Effector memory CD8-positive, alpha-beta T cell (primary cell): Measurements from ENCODE around the gene KIAA0319L.

Experiments
- ATAC-seq: fragments of 150-1000 bp; cut with Tn5 transposase; replicated peaks from 2 replicates; pipeline ENCODE4 v1.10.0; 2021; ENCODE audit warnings: mild to moderate bottlenecking, moderate library complexity
- DNase-seq, 3 experiments: peaks; one replicate each; pipeline ENCODE4 v3.0.0; 2021
- H3K27ac Mint-ChIP-seq, 2 donors: one replicate each; pipeline ENCODE4 v1.8.0; 2022; ENCODE audit warnings: mild to moderate bottlenecking in 2 of 2, mixed read lengths in 2 of 2, moderate library complexity in 2 of 2
- H3K27me3 Mint-ChIP-seq, 2 donors: one replicate each; pipeline ENCODE4 v1.8.0; 2022; ENCODE audit warnings: mixed read lengths in 2 of 2
- H3K36me3 Mint-ChIP-seq: one replicate; pipeline ENCODE4 v1.8.0; 2022; ENCODE audit warnings: mild to moderate bottlenecking, moderate library complexity, mixed read lengths; ENCODE audit not compliant: insufficient read depth
- H3K4me1 Mint-ChIP-seq, 2 donors: one replicate each; pipeline ENCODE4 v1.8.0; 2022; ENCODE audit warnings: low read depth in 2 of 2, mixed read lengths in 2 of 2
- H3K4me3 Mint-ChIP-seq, 2 donors: one replicate each; pipeline ENCODE4 v1.8.0; 2022; ENCODE audit warnings: mild to moderate bottlenecking in 2 of 2, mixed read lengths in 2 of 2, moderate library complexity in 2 of 2
- H3K9me3 Mint-ChIP-seq, 2 donors: one replicate each; pipeline ENCODE4 v1.8.0; 2022; ENCODE audit warnings: mixed read lengths in 2 of 2
- total RNA-seq, 9 experiments: gene quantifications; one replicate each; lab custom pipeline; 2026; lab: John Stamatoyannopoulos, UW

KIAA0319L gene
- total RNA-seq = 44.4 to 161 (median 115) reads per million in 9 experiments

DNA sequence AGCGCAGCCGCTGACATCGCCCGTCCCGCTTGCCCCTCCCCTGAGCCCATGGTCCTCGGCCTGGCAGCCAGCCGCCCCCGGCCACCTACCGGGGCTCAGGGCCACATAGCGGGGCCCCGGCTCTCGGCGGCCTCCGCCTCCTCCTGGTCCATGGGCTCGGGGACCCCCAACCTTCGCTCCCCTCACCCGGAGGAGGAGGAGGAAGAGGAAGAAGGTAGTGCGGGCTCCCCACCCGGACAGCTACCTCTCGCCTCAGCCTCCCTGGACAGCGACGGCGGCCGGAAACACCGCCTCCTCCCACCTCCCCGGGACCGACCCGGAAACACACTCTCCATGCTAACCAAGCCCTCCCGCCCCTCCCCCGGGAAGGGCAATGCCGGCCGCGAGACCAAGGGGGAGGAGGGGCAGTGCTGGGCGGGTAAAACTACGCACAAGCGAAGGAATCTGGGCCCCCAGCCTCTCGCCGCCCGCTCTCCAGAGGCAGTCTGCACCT, at the start of gene KIAA0319L:
KIAA0319L (minus strand) TSS at position 286 of the 493 bp plus-strand sequence. CDS start 2,912 bp downstream, outside the sequence.
- Mint-ChIP-seq H3K27ac (peak within 1 kb of the TSS; percentile 97 to 99), H3K9me3 (no peaks in the 10 kb centered on the region), H3K27me3 (no peaks in the 10 kb centered on the region), H3K4me3 (peak within 1 kb of the TSS; percentile 99), H3K36me3 (peaks cover 35% of the 10 kb centered on the region), H3K4me1 (peaks cover 46 to 52% of the 10 kb centered on the region in 2 donors)
- no peak for DNase-seq
- ATAC-seq = peak; percentile 65

DNA sequence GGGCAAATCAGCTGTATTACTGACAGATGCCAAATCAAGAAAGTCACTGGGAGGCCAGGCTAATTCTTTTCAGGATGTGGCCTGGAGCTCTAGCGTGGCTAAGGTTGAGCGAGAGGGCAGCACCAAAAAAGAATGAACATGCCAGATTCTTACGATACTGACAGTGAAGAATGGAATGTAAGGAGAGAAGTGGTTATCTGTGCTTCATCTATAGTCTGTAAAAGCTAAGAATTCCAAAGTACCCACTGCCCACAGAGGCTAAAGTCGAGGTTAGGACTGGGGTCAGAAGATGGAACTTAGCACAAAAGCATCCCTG, 48.6 kb upstream of the KIAA0319L start:
- Mint-ChIP-seq H3K27me3 (no peaks in the 10 kb centered on the region), H3K27ac (peak overlapping the region in 1 of 2 donors; percentile 82), H3K4me3 (no peak overlapping the region), H3K36me3 (peaks cover 53% of the 10 kb centered on the region), H3K9me3 (no peaks in the 10 kb centered on the region), H3K4me1 (peaks cover 15 to 20% of the 10 kb centered on the region in 2 donors)
- ATAC-seq (no peak), DNase-seq (no peak)

DNA sequence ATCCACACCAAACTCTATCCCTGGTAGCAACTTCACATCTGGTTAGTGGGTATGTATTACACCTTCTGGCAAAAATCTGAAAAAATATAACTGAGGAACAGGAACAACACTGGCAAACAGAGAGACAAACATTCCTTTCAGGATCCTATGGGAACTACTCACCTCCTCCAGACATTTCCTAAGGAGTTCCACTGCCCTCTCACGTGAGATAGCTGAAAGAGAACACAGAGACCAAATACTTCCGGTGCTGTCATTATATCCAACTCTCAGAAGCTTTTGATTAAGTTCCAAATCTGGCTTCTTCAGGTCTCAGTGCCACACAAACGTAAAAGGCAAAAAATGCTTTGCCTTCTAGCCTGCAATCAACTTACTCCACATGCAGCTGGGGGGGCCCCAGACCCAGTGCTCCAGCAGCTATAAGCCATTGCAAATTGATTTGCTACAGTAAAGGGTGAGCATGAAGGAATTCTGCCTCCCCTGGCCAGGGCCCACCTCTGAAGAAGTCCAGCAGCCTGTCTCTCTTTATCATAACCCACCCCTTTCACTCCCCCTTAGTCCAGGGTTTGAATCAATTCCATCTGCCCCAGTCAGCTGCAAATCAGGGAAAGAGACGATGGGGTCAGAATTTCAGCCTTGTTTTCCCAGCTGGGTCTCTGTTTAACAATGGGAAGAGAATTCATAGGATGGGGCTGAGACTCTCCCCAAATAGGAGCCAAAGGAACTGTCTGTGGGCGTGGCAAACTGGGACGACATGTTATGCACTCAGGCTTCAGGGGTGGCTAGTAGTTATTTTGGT, 48.1 kb upstream of the KIAA0319L start:
- no peaks in the 10 kb centered on the region for H3K27me3 Mint-ChIP-seq
- H3K36me3 Mint-ChIP-seq = peaks cover 53% of the 10 kb centered on the region
- H3K4me1 Mint-ChIP-seq = peaks cover 14 to 20% of the 10 kb centered on the region in 2 donors
- peak overlapping the region in 1 of 2 donors; percentile 82 for H3K27ac Mint-ChIP-seq
- no peak overlapping the region for H3K4me3 Mint-ChIP-seq
- no peak for ATAC-seq
- no peaks in the 10 kb centered on the region for H3K9me3 Mint-ChIP-seq
- no peak for DNase-seq

DNA sequence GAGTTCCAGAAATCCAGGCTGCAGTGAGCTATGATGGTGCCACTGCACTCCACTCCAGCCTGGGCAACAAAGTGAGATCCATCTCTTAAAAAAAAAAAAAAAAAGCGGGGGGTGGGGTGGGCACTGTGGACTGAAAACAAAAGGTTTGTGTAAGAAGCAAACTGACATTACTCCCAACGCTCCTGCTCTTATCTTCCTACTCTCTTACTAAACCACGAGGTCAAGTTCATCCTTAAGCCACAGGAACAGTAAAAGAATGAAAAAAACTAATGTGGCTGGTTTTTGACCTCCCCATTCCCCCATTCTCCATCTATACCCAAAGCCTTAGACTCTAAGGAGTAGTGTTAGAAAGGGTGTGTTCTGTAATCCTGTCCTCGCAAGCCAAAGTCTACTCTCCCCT, 46.7 kb upstream of the KIAA0319L start:
- Mint-ChIP-seq H3K4me1 (peaks cover 14 to 17% of the 10 kb centered on the region in 2 donors), H3K36me3 (peaks cover 53% of the 10 kb centered on the region), H3K4me3 (no peak overlapping the region), H3K9me3 (no peaks in the 10 kb centered on the region), H3K27ac (no peak overlapping the region), H3K27me3 (no peaks in the 10 kb centered on the region)
- DNase-seq = no peak
- ATAC-seq = no peak

DNA sequence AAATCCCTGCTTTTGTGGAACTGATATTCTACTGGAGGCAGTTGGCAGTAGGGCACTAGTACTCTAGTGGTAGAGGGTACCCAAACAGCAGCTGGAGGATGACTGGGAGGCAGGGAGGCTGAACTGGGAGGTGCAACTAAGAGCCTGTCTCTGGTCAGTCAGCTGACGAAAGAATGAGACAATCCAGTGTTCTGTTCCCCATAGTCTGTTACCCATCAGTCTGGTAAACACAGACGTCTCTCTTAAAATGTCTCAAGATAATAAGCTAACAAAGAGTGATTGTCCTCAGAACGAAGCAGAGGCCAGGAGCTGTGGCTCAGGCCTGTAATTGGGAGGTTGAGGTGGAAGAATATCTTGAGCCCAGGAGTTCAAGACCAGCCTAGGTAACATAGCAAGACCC, 46.3 kb upstream of the KIAA0319L start:
- DNase-seq = no peak
- H3K4me1 Mint-ChIP-seq = peaks cover 14 to 16% of the 10 kb centered on the region in 2 donors
- ATAC-seq = no peak
- H3K36me3 Mint-ChIP-seq = peaks cover 53% of the 10 kb centered on the region
- peak overlapping the region; percentile 23 to 74 for H3K27ac Mint-ChIP-seq
- H3K9me3 Mint-ChIP-seq = no peaks in the 10 kb centered on the region
- H3K27me3 Mint-ChIP-seq = no peaks in the 10 kb centered on the region
- no peak overlapping the region for H3K4me3 Mint-ChIP-seq

DNA sequence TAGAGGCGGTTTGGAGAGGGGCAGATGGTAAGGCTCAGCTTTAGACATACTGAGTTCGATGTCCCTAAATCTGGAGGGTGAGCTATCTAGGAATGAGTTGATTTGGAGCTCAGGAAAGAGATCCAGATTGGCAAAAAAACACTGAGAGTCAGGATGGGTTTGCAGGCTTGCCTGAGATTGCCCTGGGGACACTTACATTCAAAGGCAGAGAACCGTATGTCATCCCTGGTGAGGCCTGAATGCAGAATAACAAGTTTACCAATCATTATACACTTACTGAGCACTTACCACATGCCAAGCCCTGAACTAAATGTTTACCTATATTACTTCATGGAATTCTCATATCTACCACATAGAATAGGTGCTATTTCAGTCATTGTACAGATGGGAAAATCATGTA, 43.4 kb upstream of the KIAA0319L start:
- Mint-ChIP-seq H3K36me3 (peaks cover 31% of the 10 kb centered on the region), H3K4me3 (no peak overlapping the region), H3K4me1 (peaks cover 1 to 2% of the 10 kb centered on the region in 2 donors), H3K27me3 (no peaks in the 10 kb centered on the region), H3K9me3 (no peaks in the 10 kb centered on the region), H3K27ac (no peak overlapping the region)
- DNase-seq = no peak
- no peak for ATAC-seq

DNA sequence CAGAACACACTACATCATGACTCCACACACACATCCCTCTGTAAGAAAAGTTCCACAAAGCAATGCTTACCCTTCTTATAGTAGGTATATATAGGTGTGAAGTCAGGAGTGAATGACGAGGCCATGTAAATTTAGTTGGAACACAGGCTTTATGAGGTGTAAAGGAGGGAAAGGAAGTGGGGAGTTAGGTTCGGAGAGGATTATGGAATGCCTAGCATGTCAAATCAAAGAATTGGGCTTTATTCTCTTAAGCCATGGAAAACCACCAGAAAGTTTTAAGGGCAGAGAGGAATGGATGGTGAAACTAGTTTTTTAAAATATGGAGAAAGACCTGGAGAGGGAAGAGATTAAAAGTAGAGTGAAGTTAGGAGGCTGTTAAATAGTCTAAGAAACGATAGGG, 42.2 kb upstream of the KIAA0319L start:
- Mint-ChIP-seq H3K4me1 (no peaks in the 10 kb centered on the region), H3K36me3 (peaks cover 23% of the 10 kb centered on the region), H3K9me3 (no peaks in the 10 kb centered on the region), H3K27me3 (no peaks in the 10 kb centered on the region), H3K27ac (peak overlapping the region in 1 of 2 donors; percentile 14), H3K4me3 (no peak overlapping the region)
- DNase-seq (no peak), ATAC-seq (no peak)

DNA sequence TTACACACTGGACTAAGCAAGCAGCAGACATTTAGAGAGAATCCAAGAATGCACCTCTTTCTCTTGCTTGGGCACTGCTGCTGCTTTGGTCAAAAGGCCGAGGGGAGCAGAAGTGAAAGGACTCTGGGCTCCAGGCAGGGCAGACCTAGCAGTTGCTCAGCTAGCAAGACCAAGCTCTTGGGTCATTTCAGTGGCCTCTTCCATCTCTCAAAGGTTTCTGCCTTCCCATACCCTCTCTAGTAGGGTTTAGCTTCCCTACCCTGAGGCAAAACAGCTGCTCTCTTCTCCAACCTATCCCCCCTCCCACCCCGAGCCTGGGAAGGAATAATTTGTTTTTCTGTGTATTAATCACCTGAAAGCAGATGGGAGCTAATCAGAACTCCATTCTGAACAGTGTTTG, 41.7 kb upstream of the KIAA0319L start:
- Mint-ChIP-seq H3K9me3 (no peaks in the 10 kb centered on the region), H3K4me1 (no peaks in the 10 kb centered on the region), H3K27ac (peak overlapping the region in 1 of 2 donors; percentile 14), H3K27me3 (no peaks in the 10 kb centered on the region), H3K36me3 (peaks cover 22% of the 10 kb centered on the region), H3K4me3 (no peak overlapping the region)
- DNase-seq (no peak), ATAC-seq (no peak)

DNA sequence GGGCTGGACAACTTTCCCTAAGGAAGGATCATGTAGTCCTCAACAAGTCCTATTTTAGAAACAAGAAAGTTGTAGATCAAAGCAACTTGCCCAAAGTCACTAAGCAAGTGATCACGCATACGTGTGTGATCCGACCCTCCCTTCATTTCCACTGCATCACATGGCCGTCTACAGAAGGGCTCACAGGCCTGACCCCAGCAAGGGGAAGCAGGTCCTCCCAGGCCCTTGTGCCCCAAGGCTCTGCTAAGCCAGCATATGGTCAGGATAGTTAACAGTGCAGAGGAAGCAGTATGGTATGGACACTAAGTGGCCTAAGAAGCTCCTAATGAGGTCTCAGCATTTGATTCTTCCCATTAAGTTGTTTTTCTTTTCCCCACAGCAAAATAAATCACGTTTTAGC, 40.7 kb upstream of the KIAA0319L start:
- peaks cover under 1 to 1% of the 10 kb centered on the region in 2 donors for H3K4me1 Mint-ChIP-seq
- no peaks in the 10 kb centered on the region for H3K9me3 Mint-ChIP-seq
- H3K27ac Mint-ChIP-seq = no peak overlapping the region
- no peaks in the 10 kb centered on the region for H3K27me3 Mint-ChIP-seq
- no peak for ATAC-seq
- peaks cover 11% of the 10 kb centered on the region for H3K36me3 Mint-ChIP-seq
- H3K4me3 Mint-ChIP-seq = no peak overlapping the region
- no peak for DNase-seq

DNA sequence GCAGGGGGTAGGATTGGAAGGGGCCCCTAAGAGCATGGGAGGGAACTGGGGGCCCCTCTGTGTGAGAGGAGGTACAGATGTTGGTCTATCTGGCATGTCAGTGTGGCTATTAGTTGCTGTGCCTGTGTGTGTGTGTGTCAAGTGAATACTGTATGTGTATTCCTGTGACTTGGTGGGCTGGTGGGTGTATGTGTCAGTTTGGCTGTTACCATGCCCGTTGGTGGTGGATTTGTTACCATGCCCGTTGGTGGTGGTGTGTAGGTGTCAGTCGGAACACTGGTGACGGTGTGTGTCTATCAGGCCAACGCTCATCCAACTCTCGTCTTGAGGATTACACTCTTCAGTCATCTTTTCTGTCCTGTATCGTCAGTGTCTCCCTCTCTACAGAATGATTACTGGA, 38.5 kb upstream of the KIAA0319L start:
- ATAC-seq (no peak), DNase-seq (no peak)
- Mint-ChIP-seq H3K36me3 (no peaks in the 10 kb centered on the region), H3K4me1 (peaks cover 4% of the 10 kb centered on the region in 2 donors), H3K27ac (peak overlapping the region; percentile 61 to 65), H3K27me3 (no peaks in the 10 kb centered on the region), H3K9me3 (no peaks in the 10 kb centered on the region), H3K4me3 (no peak overlapping the region)

DNA sequence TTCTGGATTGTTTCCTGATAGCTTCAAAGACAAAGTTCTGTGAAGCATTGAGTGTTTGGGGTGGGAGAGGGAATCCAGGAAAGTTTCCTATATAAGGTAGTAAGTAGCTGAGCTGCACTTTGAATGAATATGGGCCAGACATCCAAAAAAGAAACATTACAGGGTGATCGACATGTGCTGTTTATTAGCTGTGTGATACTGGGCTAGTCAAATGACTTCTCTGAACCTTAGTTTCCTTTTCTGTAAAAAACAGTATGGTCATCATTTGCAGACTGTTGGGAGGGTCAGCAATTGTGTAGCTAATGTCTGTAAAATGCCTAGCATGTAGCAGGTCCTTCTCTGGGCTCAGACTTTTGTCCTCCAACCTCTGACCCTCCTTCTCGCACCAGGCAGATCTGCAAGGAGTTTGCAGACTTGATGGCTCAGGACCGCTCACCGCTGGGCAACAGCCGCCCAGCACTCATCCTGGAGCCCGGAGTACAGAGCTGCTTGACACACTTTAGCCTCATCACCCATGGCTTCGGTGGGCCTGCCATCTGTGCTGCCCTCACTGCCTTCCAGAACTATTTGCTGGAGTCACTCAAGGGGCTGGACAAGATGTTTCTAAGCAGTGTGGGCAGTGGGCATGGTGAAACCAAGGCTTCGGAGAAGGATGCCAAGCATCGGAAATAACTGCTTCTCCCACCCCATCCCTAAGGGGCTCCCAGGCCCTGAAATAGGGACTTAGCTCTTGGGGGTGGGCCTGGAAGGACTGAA, 37.0 kb upstream of the KIAA0319L start:
- Mint-ChIP-seq H3K36me3 (no peaks in the 10 kb centered on the region), H3K9me3 (no peaks in the 10 kb centered on the region), H3K4me3 (no peak overlapping the region), H3K27ac (peak overlapping the region; percentile 35 to 64), H3K27me3 (no peaks in the 10 kb centered on the region), H3K4me1 (peaks cover 4 to 9% of the 10 kb centered on the region in 2 donors)
- ATAC-seq (no peak), DNase-seq (no peak)

DNA sequence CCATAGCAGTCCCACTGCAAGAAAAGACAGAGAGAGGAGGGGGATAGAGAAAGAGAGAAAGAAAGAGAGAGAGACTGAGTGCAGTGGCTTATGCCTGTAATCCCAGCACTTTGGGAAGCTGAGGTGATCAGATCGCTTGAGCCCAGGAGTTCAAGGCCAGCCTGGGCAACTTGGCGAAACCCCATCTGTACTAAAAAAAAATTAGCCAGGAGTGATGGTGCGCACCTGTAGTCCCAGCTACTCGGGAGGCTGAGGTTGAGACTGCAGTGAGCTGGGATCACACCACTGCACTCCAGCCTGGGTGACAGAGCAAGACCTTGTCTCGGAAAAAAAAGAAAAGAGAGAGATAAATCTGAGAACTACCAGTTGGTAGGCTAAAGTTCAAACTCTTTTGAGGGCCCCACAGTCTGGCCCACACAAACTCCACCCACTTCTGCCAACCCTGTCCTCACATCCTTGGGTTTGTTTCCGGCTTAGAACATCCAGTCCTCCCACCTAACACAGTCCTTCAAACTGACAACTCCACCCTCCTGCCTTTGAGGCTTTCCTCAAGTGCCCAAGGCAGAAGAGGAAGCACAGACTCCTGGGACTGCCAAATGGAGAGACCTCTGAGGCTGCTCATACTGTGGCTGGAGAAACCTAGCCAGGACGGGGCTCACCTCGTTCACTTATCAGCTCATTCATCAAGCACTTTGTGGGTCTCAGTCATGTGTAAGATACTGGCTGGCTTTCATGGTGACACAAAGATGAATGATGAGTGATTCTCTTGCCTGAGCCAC, 36.0 kb upstream of the KIAA0319L start:
- H3K4me3 Mint-ChIP-seq = peak overlapping the region in 1 of 2 donors; percentile 38
- ATAC-seq (no peak), DNase-seq (no peak)
- no peaks in the 10 kb centered on the region for H3K9me3 Mint-ChIP-seq
- peaks cover 4 to 9% of the 10 kb centered on the region in 2 donors for H3K4me1 Mint-ChIP-seq
- H3K27me3 Mint-ChIP-seq = no peaks in the 10 kb centered on the region
- peak overlapping the region in 1 of 2 donors; percentile 35 for H3K27ac Mint-ChIP-seq
- H3K36me3 Mint-ChIP-seq = no peaks in the 10 kb centered on the region

DNA sequence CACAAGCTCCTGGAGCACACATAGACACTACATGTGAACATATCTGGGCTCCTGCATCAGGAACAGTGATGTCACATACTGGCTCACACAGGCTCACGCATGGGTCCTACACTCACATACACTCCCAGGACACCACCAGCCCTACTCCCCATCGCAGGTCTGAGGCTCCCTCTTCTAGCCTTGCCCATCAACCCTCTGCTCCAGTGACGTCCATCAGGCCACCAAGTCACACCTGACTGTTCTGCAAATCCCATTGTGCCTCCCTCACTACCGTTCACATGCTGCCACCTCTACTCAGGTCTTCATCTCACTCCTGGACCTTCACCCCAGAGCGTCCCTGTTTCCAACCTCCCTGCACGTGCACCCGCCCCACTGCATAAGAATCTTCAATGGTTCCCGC, 34.0 kb upstream of the KIAA0319L start:
- no peaks in the 10 kb centered on the region for H3K27me3 Mint-ChIP-seq
- peaks cover 4 to 9% of the 10 kb centered on the region in 2 donors for H3K4me1 Mint-ChIP-seq
- H3K27ac Mint-ChIP-seq = peak overlapping the region in 1 of 2 donors; percentile 83
- ATAC-seq (no peak), DNase-seq (no peak)
- H3K4me3 Mint-ChIP-seq = no peak overlapping the region
- H3K36me3 Mint-ChIP-seq = no peaks in the 10 kb centered on the region
- no peaks in the 10 kb centered on the region for H3K9me3 Mint-ChIP-seq
